Activated CD8-positive, alpha-beta memory T cell treated with anti-CD3 and anti-CD28 coated beads, Interleukin-2, amount 50 U/mL, for 48 hours (primary cell): ENCODE data around the gene RASGRP2.

ENCODE experiments used
- DNase-seq: peaks from one replicate; pipeline ENCODE4 v3.0.0-alpha.2; 2020

The RASGRP2 gene

GRCh38 chr11:64694026-64694755, 49.8 kb downstream of the RASGRP2 start:
- DNase-seq: no peak

DNA sequence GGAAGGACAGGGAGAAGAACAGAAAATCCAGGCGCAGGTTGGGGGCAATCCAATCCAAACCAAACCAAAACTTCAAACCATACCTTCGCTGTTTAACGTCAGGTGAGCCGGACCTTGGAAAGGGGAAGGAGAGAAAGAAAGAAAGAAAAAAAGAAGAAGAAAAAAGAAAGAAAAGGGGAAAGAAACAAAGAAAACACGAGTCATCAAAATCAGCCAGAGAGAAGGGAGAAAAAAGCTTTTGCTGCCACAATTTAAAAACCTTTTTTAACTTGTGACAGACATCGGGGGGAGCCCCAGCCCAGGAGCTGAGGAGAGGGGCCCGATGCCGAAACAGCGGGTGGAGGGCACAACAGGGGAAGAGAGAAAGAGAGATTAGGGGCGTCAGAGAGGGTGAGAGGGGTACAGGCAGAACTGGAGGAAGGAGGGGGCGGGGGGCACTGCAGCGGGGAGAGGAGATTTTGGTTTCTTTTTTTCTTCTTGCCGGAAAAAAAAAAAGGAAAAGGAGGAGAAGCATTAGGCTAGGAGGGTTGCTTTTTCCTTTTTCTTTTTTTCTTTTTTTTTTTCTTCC, 51.1 kb downstream of the RASGRP2 start:
- DNase-seq: no peak

DNA sequence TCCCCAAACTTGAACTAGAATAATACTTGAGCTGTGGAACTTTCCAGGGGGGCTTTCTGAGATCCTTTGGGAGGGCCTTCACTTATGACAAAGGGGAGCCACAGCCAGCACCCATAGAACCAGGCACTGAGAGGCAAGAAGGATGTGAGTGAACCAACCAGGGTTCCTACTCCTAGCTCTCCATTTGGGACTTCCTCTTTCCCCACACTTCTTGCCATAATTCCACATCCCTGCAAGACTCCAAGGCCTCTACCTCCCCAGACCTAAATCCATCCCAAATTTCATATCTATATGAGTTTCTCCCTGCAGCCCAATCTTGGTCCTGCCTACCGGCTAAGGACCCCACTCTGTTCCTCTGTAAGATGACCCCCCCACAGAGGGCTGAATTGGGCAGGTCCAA, 52.4 kb downstream of the RASGRP2 start:
- no peak for DNase-seq

- DNase-seq: no peak
These were observed 53.7 kb downstream of the RASGRP2 start for GRCh38 chr11:64690235-64690634.

GRCh38 chr11:64688534-64688982, 55.4 kb downstream of the RASGRP2 start:
- DNase-seq: peak; percentile 99

DNA sequence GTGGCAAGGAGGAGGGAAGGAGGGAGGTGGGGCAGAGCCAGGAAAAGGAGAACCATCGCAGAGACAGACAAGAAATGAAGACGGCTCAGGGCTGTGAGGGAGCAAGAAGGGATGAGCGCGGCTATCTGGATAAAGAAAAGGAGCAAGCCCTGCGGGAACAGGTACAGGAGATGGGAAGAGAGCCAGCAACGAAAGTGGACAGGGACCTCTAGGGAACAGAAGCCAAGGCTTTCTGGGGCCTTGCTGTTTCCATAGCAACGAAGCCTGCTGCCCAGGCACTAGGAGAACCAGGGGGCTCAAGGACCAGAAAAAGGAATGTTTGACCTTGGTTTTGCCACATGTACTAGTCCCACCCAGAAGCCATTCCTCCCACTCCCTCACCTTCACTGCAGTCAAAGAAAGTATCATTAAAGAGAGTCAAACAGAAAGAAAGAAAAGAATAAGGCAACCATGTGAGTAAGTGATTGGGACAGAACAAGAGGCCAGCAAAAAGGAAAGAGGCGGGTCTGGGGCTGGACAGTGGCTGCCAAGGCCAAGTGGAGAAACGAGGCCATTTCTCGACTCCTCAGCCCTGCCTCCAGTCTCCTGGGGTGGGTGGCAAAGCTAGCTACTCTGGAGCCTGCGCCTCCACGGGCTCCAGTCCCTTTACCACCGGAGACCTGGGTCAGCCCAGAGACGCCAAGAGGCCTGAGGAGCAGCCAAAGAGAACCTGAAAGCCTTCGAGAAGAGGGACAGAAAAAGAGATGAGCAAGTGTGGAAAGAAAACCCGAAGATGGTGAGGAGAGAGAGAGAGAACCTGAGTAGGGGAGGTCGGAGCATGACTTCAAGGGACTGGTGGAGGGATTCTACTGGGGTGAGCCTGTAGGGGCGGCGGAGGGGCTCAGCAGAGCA, 56.1 kb downstream of the RASGRP2 start:
- no peak for DNase-seq

GRCh38 chr11:64687204-64687603, 56.7 kb downstream of the RASGRP2 start:
- no peak for DNase-seq

GRCh38 chr11:64686466-64687170, 57.3 kb downstream of the RASGRP2 start:
- no peak for DNase-seq

GRCh38 chr11:64685536-64685935, 58.4 kb downstream of the RASGRP2 start:
- no peak for DNase-seq

DNA sequence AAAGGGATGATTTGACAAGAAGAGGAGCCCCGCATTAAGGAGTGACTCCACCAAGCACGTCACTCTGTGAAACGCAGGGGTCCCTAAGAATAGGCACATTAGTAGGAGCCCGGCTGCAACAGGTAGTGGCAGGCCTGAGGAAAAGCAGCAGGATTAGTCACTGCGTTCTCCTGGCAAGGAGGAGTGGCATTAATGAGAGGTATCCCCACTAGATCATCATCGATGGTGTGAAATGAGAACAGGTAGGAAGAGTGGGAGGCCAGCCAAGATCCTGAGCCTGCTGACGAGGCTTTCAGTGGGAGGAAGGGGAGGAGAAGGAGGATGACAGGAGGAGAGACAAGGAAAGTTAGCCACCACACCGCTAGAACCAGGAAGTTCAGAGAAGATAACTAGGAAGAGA, 59.6 kb downstream of the RASGRP2 start:
- no peak for DNase-seq

GRCh38 chr11:64681171-64681570, 62.8 kb downstream of the RASGRP2 start:
- DNase-seq: no peak

DNA sequence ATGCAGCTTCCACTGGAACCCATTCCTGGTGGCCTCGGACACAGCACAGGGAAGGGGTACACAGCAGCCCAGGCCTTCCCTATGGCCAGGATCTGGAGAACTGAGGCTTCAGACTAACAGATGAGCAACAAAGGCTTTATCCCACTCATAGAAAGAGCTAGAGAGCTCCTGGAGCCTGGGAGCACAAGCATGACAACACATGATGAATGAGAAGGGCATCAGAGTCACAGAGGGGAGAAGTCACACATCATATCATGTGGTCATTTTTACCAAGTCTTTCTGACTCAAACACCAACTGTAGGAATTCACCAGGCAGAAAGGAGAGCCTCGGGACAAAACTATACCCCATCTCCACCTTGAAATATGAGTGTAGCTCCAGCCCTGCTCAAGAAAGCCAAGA, 64.1 kb downstream of the RASGRP2 start:
- no peak for DNase-seq

GRCh38 chr11:64677441-64678023, 66.4 kb downstream of the RASGRP2 start:
- DNase-seq: no peak
